SK-N-SH (cell line): Measurements from ENCODE around the gene RSAD2. TPM values are rescaled to one million over a fixed set of nuclear protein-coding genes. Genes with fewer than 3 reads are reported as not detected.

Experiments
- CTCF ChIA-PET: fragments of 300-600, 350-600 bp; formaldehyde crosslinking; extraction: SDS; loops from one replicate; lab custom pipeline; 2021; lab: Yijun Ruan, JAX
- POLR2A ChIA-PET: fragments of 350-600 bp; sonication (Branson Sonifier 250); formaldehyde crosslinking; extraction: SDS; loops from one replicate; lab custom pipeline; 2020; ENCODE audit warnings: antibody characterized with exemption, inconsistent platforms; lab: Yijun Ruan, JAX
- DNase-seq: peaks from one replicate; pipeline ENCODE4 v3.0.0; 2012
- H2AFZ ChIP-seq: fragments of 200-600 bp; sonication (generic); 2 replicates; pipeline ENCODE4 v1.8.1; 2016; ENCODE audit warnings: antibody characterized with exemption, mild to moderate bottlenecking, low read depth
- H3F3A ChIP-seq: fragments of 200-600 bp; sonication (generic); replicated peaks from 2 replicates; pipeline ENCODE3; 2016; ENCODE audit warnings: antibody characterized with exemption, mild to moderate bottlenecking; ENCODE audit not compliant: insufficient read depth
- H3K27ac ChIP-seq, 2 experiments: fragments of 200-500 bp in 1 of 2; fragments of 200-600 bp in 1 of 2; sonication (Bioruptor generic) in 1 of 2; sonication (generic), shearing (Covaris generic) in 1 of 2; 2 replicates each; pipeline versions ENCODE4 v1.5.1 to v1.6.1; 2014 to 2016; ENCODE audit warnings: low read depth in 2 of 2, inconsistent platforms in 1 of 2, low read length in 1 of 2, mild to moderate bottlenecking in 1 of 2, mixed read lengths in 1 of 2
- H3K27me3 ChIP-seq: fragments of 200-600 bp; sonication (generic), shearing (Covaris generic); 2 replicates; pipeline ENCODE4 v1.6.1; 2016; ENCODE audit warnings: mixed run types; ENCODE audit not compliant: insufficient read depth
- H3K36me3 ChIP-seq, 2 experiments: fragments of 200-500 bp in 1 of 2; fragments of 200-600 bp in 1 of 2; sonication (Bioruptor generic) in 1 of 2; sonication (generic) in 1 of 2; replicated peaks in 1 of 2; 2 replicates each; pipeline versions ENCODE3 to v1.5.1; 2014 to 2016; ENCODE audit warnings: low read length in 1 of 2, mild to moderate bottlenecking in 1 of 2; ENCODE audit not compliant: insufficient read depth in 2 of 2, control insufficient read depth in 1 of 2
- H3K4me1 ChIP-seq, 2 experiments: fragments of 200-500 bp in 1 of 2; fragments of 200-600 bp in 1 of 2; sonication (Bioruptor generic) in 1 of 2; sonication (generic), shearing (Covaris generic) in 1 of 2; 2 replicates each; pipeline versions ENCODE4 v1.5.1 to v1.6.1; 2014 to 2016; ENCODE audit warnings: low read depth in 1 of 2, low read length in 1 of 2, mixed run types in 1 of 2; ENCODE audit not compliant: insufficient read depth in 2 of 2, control insufficient read depth in 1 of 2
- H3K4me2 ChIP-seq: fragments of 200-600 bp; sonication (generic), shearing (Covaris generic); 2 replicates; pipeline ENCODE4 v1.6.1; 2017; ENCODE audit warnings: mixed run types
- H3K4me3 ChIP-seq, 2 experiments: fragments of 200-500 bp in 1 of 2; fragments of 200-600 bp in 1 of 2; sonication (Bioruptor generic) in 1 of 2; sonication (generic), shearing (Covaris generic) in 1 of 2; 2 replicates each; pipeline versions ENCODE4 v1.5.1 to v1.8.1; 2014 to 2016; ENCODE audit warnings: low read depth in 2 of 2, inconsistent platforms in 1 of 2, low read length in 1 of 2, mild to moderate bottlenecking in 1 of 2, mixed read lengths in 1 of 2, moderate library complexity in 1 of 2
- H3K79me2 ChIP-seq: fragments of 200-600 bp; sonication (generic); 2 replicates; pipeline ENCODE4 v1.8.1; 2017; ENCODE audit warnings: mild to moderate bottlenecking; ENCODE audit not compliant: insufficient read depth
- H3K9ac ChIP-seq: fragments of 200-600 bp; sonication (generic); 2 replicates; pipeline ENCODE4 v1.6.1; 2017; ENCODE audit warnings: mixed run types
- H3K9me2 ChIP-seq: fragments of 200-600 bp; sonication (generic); 2 replicates; pipeline ENCODE4 v1.6.1; 2017; ENCODE audit warnings: mixed run types
- H3K9me3 ChIP-seq: fragments of 200-600 bp; sonication (generic); 2 replicates; pipeline ENCODE4 v1.6.1; 2017; ENCODE audit warnings: mixed run types, mild to moderate bottlenecking, moderate library complexity
- H4K20me1 ChIP-seq: fragments of 200-600 bp; sonication (generic); 2 replicates; pipeline ENCODE4 v1.6.1; 2017; ENCODE audit warnings: mild to moderate bottlenecking, mixed run types; ENCODE audit not compliant: insufficient read depth
- ELF1 ChIP-seq: IDR thresholded peaks from 2 replicates; pipeline ENCODE4 v1.4.0; 2012
- EP300 ChIP-seq, 2 experiments: IDR thresholded peaks; 2 replicates each; pipeline versions ENCODE4 v1.4.0 to v1.6.1; 2012; ENCODE audit warnings: borderline replicate concordance in 1 of 2, low read depth in 1 of 2, low read length in 1 of 2
- EZH2phosphoT487 ChIP-seq: fragments of 200-600 bp; sonication (generic); IDR thresholded peaks from 2 replicates; pipeline ENCODE4 v1.6.1; 2017; ENCODE audit warnings: low read depth, mixed run types, mild to moderate bottlenecking, antibody characterized with exemption, moderate library complexity, borderline replicate concordance
- FOSL2 ChIP-seq: IDR thresholded peaks from 2 replicates; pipeline ENCODE4 v1.4.0; 2012; ENCODE audit warnings: low read depth, mild to moderate bottlenecking, moderate library complexity, borderline replicate concordance
- FOXJ3 ChIP-seq: sonication (generic); formaldehyde crosslinking; IDR thresholded peaks from 2 replicates; pipeline ENCODE4 v1.5.1; 2020; ENCODE audit warnings: mild to moderate bottlenecking, missing genetic modification reagents
- GABPA ChIP-seq: IDR thresholded peaks from 2 replicates; pipeline ENCODE4 v1.4.0; 2012; ENCODE audit warnings: low read depth, mild to moderate bottlenecking
- GATA2 ChIP-seq: sonication (generic); formaldehyde crosslinking; IDR thresholded peaks from 2 replicates; pipeline ENCODE4 v1.5.0; 2020; ENCODE audit warnings: mild to moderate bottlenecking, missing genetic modification reagents
- JUND ChIP-seq: IDR thresholded peaks from 2 replicates; pipeline ENCODE4 v1.4.0; 2012
- MXI1 ChIP-seq: IDR thresholded peaks from 2 replicates; pipeline ENCODE4 v1.6.1; 2012; ENCODE audit warnings: mild to moderate bottlenecking, low read depth, low read length, improper control_type of control experiment
- NFIC ChIP-seq: IDR thresholded peaks from 2 replicates; pipeline ENCODE4 v1.4.0; 2012; ENCODE audit warnings: borderline replicate concordance
- RCOR1 ChIP-seq: fragments of 150-350 bp; IDR thresholded peaks from 2 replicates; pipeline ENCODE4 v1.6.1; 2017; ENCODE audit warnings: antibody characterized with exemption, low read length
- RFX5 ChIP-seq: IDR thresholded peaks from 2 replicates; pipeline ENCODE4 v1.6.1; 2012; ENCODE audit warnings: mild to moderate bottlenecking, improper control_type of control experiment, low read length
- RXRA ChIP-seq: IDR thresholded peaks from 2 replicates; pipeline ENCODE4 v1.4.0; 2012; ENCODE audit warnings: low read depth, mild to moderate bottlenecking, borderline replicate concordance
- SIN3A ChIP-seq: IDR thresholded peaks from 2 replicates; pipeline ENCODE4 v1.6.1; 2012; ENCODE audit warnings: low read depth, mild to moderate bottlenecking, low read length, moderate library complexity, borderline replicate concordance
- SMC3 ChIP-seq: IDR thresholded peaks from 2 replicates; pipeline ENCODE4 v1.6.1; 2012; ENCODE audit warnings: low read depth, low read length, improper control_type of control experiment
- TAF1 ChIP-seq: IDR thresholded peaks from 2 replicates; pipeline ENCODE4 v1.6.1; 2012; ENCODE audit warnings: low read depth, mild to moderate bottlenecking, low read length, moderate library complexity, borderline replicate concordance
- TEAD4 ChIP-seq: IDR thresholded peaks from 2 replicates; pipeline ENCODE4 v1.4.0; 2012; ENCODE audit warnings: mild to moderate bottlenecking, borderline replicate concordance; ENCODE audit not compliant: insufficient read depth
- WGBS: methylation state at CpG from one replicate; pipeline ENCODE4 v1.1.6; 2017; ENCODE audit warnings: low lambda C conversion rate; 5-methylcytosine and 5-hydroxymethylcytosine counted together
- polyA plus RNA-seq, 3 experiments: library from polyadenylated mRNA; depleted of rRNA; stranded (reverse); fragments of >200 nt; gene quantifications; 2 replicates each; pipeline ENCODE4 v1.2.3, GENCODE V29; 2012
- TF ChIP-seq, protein P1 (sequence below): fragments of 200-600 bp; sonication (generic); IDR thresholded peaks from 2 replicates; pipeline ENCODE4 v1.6.1; 2017; ENCODE audit warnings: antibody characterized with exemption, mild to moderate bottlenecking, moderate library complexity
- TF ChIP-seq, protein P2 (sequence below): IDR thresholded peaks from 2 replicates; pipeline ENCODE4 v1.4.0; 2012; ENCODE audit warnings: low read depth, borderline replicate concordance
- TF ChIP-seq, protein P3 (sequence below): IDR thresholded peaks from 2 replicates; pipeline ENCODE4 v1.4.0; 2012; ENCODE audit warnings: low read depth, borderline replicate concordance
- TF ChIP-seq, protein P4 (sequence below): IDR thresholded peaks from 2 replicates; pipeline ENCODE4 v1.4.0; 2012; ENCODE audit warnings: low read depth
- TF ChIP-seq, protein P5 (sequence below): fragments of 150-350 bp; IDR thresholded peaks from 2 replicates; pipeline ENCODE4 v1.6.1; 2017; ENCODE audit warnings: antibody characterized with exemption, low read length, low read depth, borderline replicate concordance
- TF ChIP-seq, protein P6 (sequence below): IDR thresholded peaks from 2 replicates; pipeline ENCODE4; 2012

Gene RSAD2
- polyA plus RNA-seq, 1 of the 3 experiments (the other 2 are of a cell fraction), result 0.35 TPM

DNA sequence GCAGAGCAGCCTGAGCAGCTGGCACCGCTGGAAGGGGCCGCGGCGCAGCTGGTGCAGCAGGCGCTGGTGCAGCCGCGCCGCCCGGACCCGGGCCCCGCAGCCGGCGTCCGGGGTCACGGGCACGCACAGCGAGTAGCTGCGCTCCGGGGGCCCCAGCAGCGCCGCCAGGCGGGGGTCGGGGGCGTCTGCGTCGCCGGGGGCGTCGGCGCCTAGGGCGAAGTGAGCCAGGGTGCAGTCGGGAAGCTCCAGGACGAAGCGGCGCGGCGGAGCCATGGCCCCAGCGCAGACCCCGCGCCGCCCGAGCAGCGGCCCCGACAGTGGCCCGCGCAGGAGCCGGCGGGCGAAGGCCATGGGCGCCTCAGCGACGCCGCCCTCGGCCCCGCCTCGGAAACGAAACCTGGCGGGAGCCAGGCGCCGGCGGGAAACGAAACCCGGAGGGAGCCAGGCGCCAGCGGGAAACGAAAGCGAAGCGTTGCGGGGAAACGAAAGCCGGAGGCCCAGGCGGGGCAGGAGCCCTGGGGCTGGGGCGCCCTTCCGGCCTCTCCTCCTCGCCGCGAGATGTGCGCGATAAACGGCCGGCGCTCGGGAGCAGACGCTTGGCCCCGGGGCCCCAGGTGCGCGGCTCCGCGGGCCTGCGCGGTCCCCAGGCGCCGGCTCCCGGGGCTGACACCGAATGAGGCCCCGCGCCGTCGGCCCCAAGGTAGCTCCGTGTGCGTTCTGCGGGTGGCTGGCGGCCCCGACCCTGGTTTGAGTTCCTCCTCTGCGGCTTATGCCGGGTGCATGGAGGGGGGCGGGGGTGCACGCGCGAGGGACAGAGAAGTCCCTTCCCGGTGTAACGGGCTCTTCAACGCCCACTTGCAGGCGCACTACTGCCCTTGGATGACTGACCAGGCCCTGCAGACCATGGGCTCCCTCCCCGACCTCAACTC is 12.0 kb upstream of the RSAD2 start, which contains the start of gene CMPK2:
Gene CMPK2, minus strand, starts transcription at position 562 of the 929 bp plus-strand sequence. Its CDS starts 211 bp downstream, at position 351.
- Histone ChIP-seq H3K9ac (peak within 1 kb of the TSS; percentile 73; the same call in 1 of the 2 replicates), H3K27ac (no peak within 1 kb of the TSS), H3K79me2 (no peaks in the 10 kb centered on the region), H3K4me2 (peak within 1 kb of the TSS; percentile 78), H3F3A (no peaks in the 10 kb centered on the region), H3K27me3 (no peaks in the 10 kb centered on the region), H2AFZ (peak within 1 kb of the TSS; percentile 89), H3K4me1 (peaks cover 5 to 10% of the 10 kb centered on the region in 2 experiments; a peak in 2 of 4 replicates), H4K20me1 (no peaks in the 10 kb centered on the region), H3K36me3 (no peaks in the 10 kb centered on the region), H3K9me3 (no peaks in the 10 kb centered on the region), H3K9me2 (no peaks in the 10 kb centered on the region), H3K4me3 (peak within 1 kb of the TSS; percentile 75 to 82)
- peak; percentile 95 for DNase-seq
- ChIA-PET POLR2A (interaction anchor here (0.7 kb wide), 1 partner anchor 192 kb away, joined by 4 read pairs; no protein-coding TSS in a partner anchor), CTCF (interaction anchor here (0.6 to 4.8 kb wide), 29 partner anchors 8 to 712 kb away, joined by 3 to 32 read pairs (median 4); partner anchors contain the start of gene RSAD2)
- WGBS, result 2% methylated on average over 36 of the region's 115 CpGs
- TF ChIP-seq, protein P1, sequence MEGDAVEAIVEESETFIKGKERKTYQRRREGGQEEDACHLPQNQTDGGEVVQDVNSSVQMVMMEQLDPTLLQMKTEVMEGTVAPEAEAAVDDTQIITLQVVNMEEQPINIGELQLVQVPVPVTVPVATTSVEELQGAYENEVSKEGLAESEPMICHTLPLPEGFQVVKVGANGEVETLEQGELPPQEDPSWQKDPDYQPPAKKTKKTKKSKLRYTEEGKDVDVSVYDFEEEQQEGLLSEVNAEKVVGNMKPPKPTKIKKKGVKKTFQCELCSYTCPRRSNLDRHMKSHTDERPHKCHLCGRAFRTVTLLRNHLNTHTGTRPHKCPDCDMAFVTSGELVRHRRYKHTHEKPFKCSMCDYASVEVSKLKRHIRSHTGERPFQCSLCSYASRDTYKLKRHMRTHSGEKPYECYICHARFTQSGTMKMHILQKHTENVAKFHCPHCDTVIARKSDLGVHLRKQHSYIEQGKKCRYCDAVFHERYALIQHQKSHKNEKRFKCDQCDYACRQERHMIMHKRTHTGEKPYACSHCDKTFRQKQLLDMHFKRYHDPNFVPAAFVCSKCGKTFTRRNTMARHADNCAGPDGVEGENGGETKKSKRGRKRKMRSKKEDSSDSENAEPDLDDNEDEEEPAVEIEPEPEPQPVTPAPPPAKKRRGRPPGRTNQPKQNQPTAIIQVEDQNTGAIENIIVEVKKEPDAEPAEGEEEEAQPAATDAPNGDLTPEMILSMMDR, result peak; percentile 37
- TF ChIP-seq SIN3A, result no peak
- TF ChIP-seq, protein P2, sequence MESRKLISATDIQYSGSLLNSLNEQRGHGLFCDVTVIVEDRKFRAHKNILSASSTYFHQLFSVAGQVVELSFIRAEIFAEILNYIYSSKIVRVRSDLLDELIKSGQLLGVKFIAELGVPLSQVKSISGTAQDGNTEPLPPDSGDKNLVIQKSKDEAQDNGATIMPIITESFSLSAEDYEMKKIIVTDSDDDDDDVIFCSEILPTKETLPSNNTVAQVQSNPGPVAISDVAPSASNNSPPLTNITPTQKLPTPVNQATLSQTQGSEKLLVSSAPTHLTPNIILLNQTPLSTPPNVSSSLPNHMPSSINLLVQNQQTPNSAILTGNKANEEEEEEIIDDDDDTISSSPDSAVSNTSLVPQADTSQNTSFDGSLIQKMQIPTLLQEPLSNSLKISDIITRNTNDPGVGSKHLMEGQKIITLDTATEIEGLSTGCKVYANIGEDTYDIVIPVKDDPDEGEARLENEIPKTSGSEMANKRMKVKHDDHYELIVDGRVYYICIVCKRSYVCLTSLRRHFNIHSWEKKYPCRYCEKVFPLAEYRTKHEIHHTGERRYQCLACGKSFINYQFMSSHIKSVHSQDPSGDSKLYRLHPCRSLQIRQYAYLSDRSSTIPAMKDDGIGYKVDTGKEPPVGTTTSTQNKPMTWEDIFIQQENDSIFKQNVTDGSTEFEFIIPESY, result 0 out of 2 replicates have a peak, but pooled peaks have one; percentile 20
- TF ChIP-seq, protein P3, sequence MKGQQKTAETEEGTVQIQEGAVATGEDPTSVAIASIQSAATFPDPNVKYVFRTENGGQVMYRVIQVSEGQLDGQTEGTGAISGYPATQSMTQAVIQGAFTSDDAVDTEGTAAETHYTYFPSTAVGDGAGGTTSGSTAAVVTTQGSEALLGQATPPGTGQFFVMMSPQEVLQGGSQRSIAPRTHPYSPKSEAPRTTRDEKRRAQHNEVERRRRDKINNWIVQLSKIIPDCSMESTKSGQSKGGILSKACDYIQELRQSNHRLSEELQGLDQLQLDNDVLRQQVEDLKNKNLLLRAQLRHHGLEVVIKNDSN, result no peak
- TF ChIP-seq FOXJ3 (CRISPR knock-in tag), result no peak
- TF ChIP-seq JUND, result no peak
- TF ChIP-seq NFIC, result no peak
- TF ChIP-seq SMC3, result no peak
- TF ChIP-seq RFX5, result no peak
- no peak for TF ChIP-seq EZH2phosphoT487
- TF ChIP-seq, protein P4, sequence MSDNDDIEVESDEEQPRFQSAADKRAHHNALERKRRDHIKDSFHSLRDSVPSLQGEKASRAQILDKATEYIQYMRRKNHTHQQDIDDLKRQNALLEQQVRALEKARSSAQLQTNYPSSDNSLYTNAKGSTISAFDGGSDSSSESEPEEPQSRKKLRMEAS, result peak; percentile 29; the same call in 1 of the 2 replicates
- peak; percentile 25; the same call in 1 of the 2 replicates for TF ChIP-seq GABPA
- TF ChIP-seq EP300 (IDR thresholded peaks at IDR 0.05; ENCODE audit: borderline replicate concordance in 1 of 2, low read depth in 1 of 2, low read length in 1 of 2), result peak in 1 of 2 experiments; percentile 12; a peak in 1 of 4 replicates
- TF ChIP-seq TEAD4, result no peak
- TF ChIP-seq MXI1, result no peak; the same call in 1 of the 2 replicates
- TF ChIP-seq ELF1, result no peak
- no peak for TF ChIP-seq GATA2 (CRISPR knock-in tag)
- TF ChIP-seq, protein P5, sequence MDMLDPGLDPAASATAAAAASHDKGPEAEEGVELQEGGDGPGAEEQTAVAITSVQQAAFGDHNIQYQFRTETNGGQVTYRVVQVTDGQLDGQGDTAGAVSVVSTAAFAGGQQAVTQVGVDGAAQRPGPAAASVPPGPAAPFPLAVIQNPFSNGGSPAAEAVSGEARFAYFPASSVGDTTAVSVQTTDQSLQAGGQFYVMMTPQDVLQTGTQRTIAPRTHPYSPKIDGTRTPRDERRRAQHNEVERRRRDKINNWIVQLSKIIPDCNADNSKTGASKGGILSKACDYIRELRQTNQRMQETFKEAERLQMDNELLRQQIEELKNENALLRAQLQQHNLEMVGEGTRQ, result no peak
- TF ChIP-seq RXRA, result no peak
- TF ChIP-seq TAF1, result 0 out of 2 replicates have a peak, but pooled peaks have one; percentile 12
- TF ChIP-seq FOSL2, result no peak
- TF ChIP-seq, protein P6, sequence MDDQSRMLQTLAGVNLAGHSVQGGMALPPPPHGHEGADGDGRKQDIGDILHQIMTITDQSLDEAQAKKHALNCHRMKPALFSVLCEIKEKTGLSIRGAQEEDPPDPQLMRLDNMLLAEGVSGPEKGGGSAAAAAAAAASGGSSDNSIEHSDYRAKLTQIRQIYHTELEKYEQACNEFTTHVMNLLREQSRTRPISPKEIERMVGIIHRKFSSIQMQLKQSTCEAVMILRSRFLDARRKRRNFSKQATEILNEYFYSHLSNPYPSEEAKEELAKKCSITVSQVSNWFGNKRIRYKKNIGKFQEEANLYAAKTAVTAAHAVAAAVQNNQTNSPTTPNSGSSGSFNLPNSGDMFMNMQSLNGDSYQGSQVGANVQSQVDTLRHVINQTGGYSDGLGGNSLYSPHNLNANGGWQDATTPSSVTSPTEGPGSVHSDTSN, result no peak
- TF ChIP-seq RCOR1, result no peak
